GM12801 (cell line): ENCODE measurements around the gene GNPAT.

ENCODE experiments used
- TF ChIP-seq, protein P1 (sequence below): IDR thresholded peaks from one replicate; pipeline ENCODE4 v1.5.1; 2011; ENCODE audit warnings: control low read depth; ENCODE audit not compliant: insufficient read length; ENCODE audit errors: extremely low read depth

Gene GNPAT

GRCh38 chr1:231240883-231241735 lies at the start of gene GNPAT:
Gene GNPAT (plus strand): TSS chr1:231241212. CDS start chr1:231241379, 167 bp downstream.
- TF ChIP-seq, protein P1, sequence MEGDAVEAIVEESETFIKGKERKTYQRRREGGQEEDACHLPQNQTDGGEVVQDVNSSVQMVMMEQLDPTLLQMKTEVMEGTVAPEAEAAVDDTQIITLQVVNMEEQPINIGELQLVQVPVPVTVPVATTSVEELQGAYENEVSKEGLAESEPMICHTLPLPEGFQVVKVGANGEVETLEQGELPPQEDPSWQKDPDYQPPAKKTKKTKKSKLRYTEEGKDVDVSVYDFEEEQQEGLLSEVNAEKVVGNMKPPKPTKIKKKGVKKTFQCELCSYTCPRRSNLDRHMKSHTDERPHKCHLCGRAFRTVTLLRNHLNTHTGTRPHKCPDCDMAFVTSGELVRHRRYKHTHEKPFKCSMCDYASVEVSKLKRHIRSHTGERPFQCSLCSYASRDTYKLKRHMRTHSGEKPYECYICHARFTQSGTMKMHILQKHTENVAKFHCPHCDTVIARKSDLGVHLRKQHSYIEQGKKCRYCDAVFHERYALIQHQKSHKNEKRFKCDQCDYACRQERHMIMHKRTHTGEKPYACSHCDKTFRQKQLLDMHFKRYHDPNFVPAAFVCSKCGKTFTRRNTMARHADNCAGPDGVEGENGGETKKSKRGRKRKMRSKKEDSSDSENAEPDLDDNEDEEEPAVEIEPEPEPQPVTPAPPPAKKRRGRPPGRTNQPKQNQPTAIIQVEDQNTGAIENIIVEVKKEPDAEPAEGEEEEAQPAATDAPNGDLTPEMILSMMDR, result no peak

DNA sequence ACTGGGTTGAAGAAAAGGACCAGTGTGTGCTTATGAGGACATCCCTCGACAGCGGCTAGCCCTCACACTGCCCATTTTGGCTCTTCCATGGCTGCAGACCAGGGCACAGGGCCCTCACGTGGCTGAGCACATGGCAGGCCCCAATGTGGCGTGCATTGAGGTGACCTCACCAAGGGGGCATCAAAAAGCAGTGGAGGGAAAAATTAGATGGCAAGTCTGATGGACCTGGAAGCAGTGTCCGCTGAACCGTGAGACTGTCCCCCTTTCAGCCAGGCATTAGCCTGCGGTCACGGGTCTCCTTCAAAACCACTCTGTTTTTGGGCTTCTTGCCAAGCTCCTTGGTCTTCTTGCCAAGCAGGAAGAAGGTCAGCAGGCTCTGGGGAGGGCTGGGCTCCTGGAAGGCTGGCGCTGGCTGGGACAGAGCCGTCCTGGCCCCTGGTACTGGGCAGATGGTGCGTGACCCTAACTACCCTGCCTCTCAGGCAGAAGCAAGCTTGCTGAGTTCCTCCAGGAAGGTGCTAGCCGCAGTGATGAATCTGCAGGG lies 48.3 kb upstream of the GNPAT start:
- TF ChIP-seq, protein P1, result no peak

DNA sequence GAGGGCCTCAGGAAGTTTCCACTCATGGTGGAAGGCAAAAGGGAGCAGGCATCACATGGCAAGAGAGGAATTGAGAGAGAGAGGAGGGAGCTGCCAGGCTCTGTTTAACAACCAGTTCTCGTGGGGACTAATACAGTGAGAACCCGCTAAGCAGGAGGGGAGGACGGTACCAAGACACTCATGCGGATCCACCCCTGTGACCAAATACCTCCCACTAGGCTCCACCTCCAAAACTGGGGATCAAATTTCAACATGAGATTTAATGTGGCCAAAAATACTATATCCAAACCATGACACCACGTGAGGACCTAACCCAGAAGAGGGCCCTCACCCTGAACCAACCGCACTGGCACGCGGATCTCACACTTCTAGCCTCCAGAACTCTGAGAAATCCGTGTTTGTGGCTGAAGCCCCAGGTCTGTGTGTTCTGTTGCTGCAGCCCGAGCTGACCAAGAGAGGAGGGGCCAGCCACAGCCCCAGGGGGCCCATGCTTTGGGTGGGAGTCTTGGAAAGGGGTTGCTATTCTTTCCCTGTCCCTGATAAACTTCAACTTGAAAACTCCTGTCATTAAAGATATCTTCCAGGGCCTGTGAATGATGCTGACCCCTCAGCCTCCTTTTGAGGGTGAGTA lies 47.2 kb upstream of the GNPAT start:
- TF ChIP-seq, protein P1, result no peak

DNA sequence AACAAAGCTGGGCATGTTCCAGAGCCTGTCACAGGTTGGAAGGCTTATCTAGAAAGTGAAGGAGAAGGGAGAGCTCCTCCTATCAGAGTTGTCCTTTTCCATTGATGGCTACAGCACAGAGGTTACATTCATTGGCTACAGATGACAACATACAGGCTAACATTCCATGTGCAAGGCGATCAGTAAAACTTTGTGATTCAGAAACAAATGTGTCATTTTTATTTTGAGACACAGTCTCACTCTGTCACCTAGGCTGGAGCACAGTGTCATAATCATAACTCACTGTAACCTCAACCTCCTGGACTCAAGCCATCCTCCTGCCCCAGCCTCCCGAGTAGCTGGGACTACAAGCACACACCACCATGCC lies 46.6 kb upstream of the GNPAT start:
- TF ChIP-seq, protein P1, result no peak

GRCh38 chr1:231194843-231195516 lies 46.0 kb upstream of the GNPAT start:
- TF ChIP-seq, protein P1, result no peak

- TF ChIP-seq, protein P1, result no peak
Observed at GRCh38 chr1:231196307-231196706, 44.7 kb upstream of the GNPAT start.

GRCh38 chr1:231196728-231197127 lies 44.3 kb upstream of the GNPAT start:
- TF ChIP-seq, protein P1, result no peak
